K562 (cell line): ENCODE measurements around the gene GPN1. TPM values are rescaled to one million over a fixed set of nuclear protein-coding genes. Genes with fewer than 3 reads are reported as not detected.

ENCODE experiments used
- ATAC-seq: fragments of 200-7000 bp; cut with Tn5 transposase; 3 replicates; pipeline ENCODE4 v1.9.1; 2020; ENCODE audit warnings: moderate library complexity
- BruUV-seq: library from RNA; stranded (reverse); fragments of 400-500 nt; replicated peaks from 2 replicates; lab custom pipeline; 2021; lab: Mats Ljungman, UMichigan
- CTCF ChIA-PET: fragments of 300-600 bp; formaldehyde crosslinking; extraction: SDS; loops from one replicate; lab custom pipeline; 2021; ENCODE audit warnings: low intra/inter-chr PET ratio; lab: Yijun Ruan, JAX
- POLR2A ChIA-PET: fragments of 300-600, 350-650 bp; sonication (Branson Sonifier 250); formaldehyde crosslinking; extraction: SDS; loops from one replicate; lab custom pipeline; 2021; ENCODE audit warnings: antibody characterized with exemption, inconsistent platforms; lab: Yijun Ruan, JAX
- DNase-seq, 4 experiments: peaks; one replicate each; pipeline versions ENCODE4 v3.0.0 to v3.0.0-alpha.2; 2011 to 2018; ENCODE audit warnings: low spot score in 3 of 4, mixed read lengths in 3 of 4; ENCODE audit errors: extremely low read depth in 1 of 4
- FAIRE-seq: peaks from 2 replicates; lab custom pipeline; 2011; peaks lifted over from hg19 to GRCh38; lab: Jason Lieb, UNC
- H2AFZ ChIP-seq: 2 replicates; pipeline ENCODE4 v1.6.0; 2011; ENCODE audit warnings: low read depth, low read length, control low read depth, inconsistent platforms
- H3K27ac ChIP-seq: fragments of 200-600 bp; 3 replicates; pipeline ENCODE4 v1.8.0; 2011; ENCODE audit warnings: low read depth, mild to moderate bottlenecking, control low read depth, inconsistent platforms, low read length, moderate library complexity, mixed read lengths; ENCODE audit errors: extremely low read depth
- H3K27me3 ChIP-seq, 2 experiments: fragments of 300-600 bp in 1 of 2; 2 replicates in 1 of 2; 3 replicates in 1 of 2; pipeline versions ENCODE4 v1.6.0 to v1.8.0; 2011; ENCODE audit warnings: inconsistent platforms in 2 of 2, low read length in 2 of 2, mild to moderate bottlenecking in 1 of 2, mixed read lengths in 1 of 2, moderate library complexity in 1 of 2; ENCODE audit not compliant: control insufficient read depth in 2 of 2, insufficient read depth in 2 of 2
- H3K36me3 ChIP-seq: fragments of 300-600 bp; 3 replicates; pipeline ENCODE4 v1.8.0; 2011; ENCODE audit warnings: mild to moderate bottlenecking, low read length, inconsistent platforms; ENCODE audit not compliant: control insufficient read depth, insufficient read depth
- H3K4me1 ChIP-seq, 2 experiments: fragments of 200-600 bp in 1 of 2; replicated peaks in 1 of 2; 2 replicates in 1 of 2; 3 replicates in 1 of 2; pipeline versions ENCODE4 v1.5.1 to v1.8.0; 2011; ENCODE audit warnings: inconsistent platforms in 2 of 2, low read length in 2 of 2, mild to moderate bottlenecking in 1 of 2, mixed read lengths in 1 of 2, moderate library complexity in 1 of 2; ENCODE audit not compliant: control insufficient read depth in 2 of 2, insufficient read depth in 2 of 2
- H3K4me2 ChIP-seq: 2 replicates; pipeline ENCODE4 v1.6.1; 2011; ENCODE audit warnings: low read length, control low read depth, inconsistent platforms, mixed read lengths; ENCODE audit not compliant: insufficient read depth
- H3K4me3 ChIP-seq: fragments of 200-600 bp; sonication (generic), shearing (Covaris generic); 2 replicates; pipeline ENCODE4 v1.5.1; 2016; ENCODE audit warnings: control low read depth, inconsistent platforms
- H3K79me2 ChIP-seq: fragments of 200-600 bp; 3 replicates; pipeline ENCODE4 v1.8.0; 2011; ENCODE audit warnings: low read length, inconsistent platforms; ENCODE audit not compliant: control insufficient read depth, insufficient read depth
- H3K9ac ChIP-seq, 2 experiments: 2 replicates each; pipeline versions ENCODE4 v1.6.0 to v1.6.1; 2011; ENCODE audit warnings: low read depth in 2 of 2, low read length in 2 of 2, control low read depth in 1 of 2, inconsistent platforms in 1 of 2, mild to moderate bottlenecking in 1 of 2, mixed read lengths in 1 of 2; ENCODE audit not compliant: insufficient read depth in 1 of 2
- H3K9me1 ChIP-seq: one replicate; pipeline ENCODE4 v1.6.0; 2011; ENCODE audit warnings: inconsistent platforms, mild to moderate bottlenecking, low read length, moderate library complexity; ENCODE audit not compliant: control insufficient read depth, insufficient read depth
- H3K9me3 ChIP-seq: replicated peaks from 2 replicates; pipeline ENCODE4 v1.5.1; 2011; ENCODE audit warnings: low read depth, low read length, inconsistent platforms; ENCODE audit not compliant: control insufficient read depth, insufficient read depth
- H4K20me1 ChIP-seq: replicated peaks from 2 replicates; pipeline ENCODE4 v1.6.1; 2011; ENCODE audit warnings: low read length, inconsistent platforms, mixed read lengths; ENCODE audit not compliant: control insufficient read depth, insufficient read depth
- CREB1 ChIP-seq, 2 experiments: sonication (generic) in 1 of 2; formaldehyde crosslinking in 1 of 2; IDR thresholded peaks; 2 replicates each; pipeline versions ENCODE4 v1.6.1 to v1.8.0; 2012 to 2022; ENCODE audit warnings: inconsistent platforms in 1 of 2, mild to moderate bottlenecking in 1 of 2, missing genetic modification reagents in 1 of 2, moderate library complexity in 1 of 2
- ELF2 ChIP-seq: fragments of 250-450 bp; sonication (Bioruptor Pico); IDR thresholded peaks from 2 replicates; pipeline ENCODE4 v1.5.0; 2021; ENCODE audit warnings: mild to moderate bottlenecking
- HNRNPLL ChIP-seq: fragments of 200-400 bp; formaldehyde crosslinking; IDR thresholded peaks from 2 replicates; pipeline ENCODE4 v1.6.1; 2017; ENCODE audit warnings: low read length, low read depth, mild to moderate bottlenecking; ENCODE audit not compliant: poor library complexity, severe bottlenecking
- POU5F1 ChIP-seq: fragments of 150-350 bp; IDR thresholded peaks from 2 replicates; pipeline ENCODE4 v1.6.1; 2014; ENCODE audit warnings: borderline replicate concordance, low read length, low read depth, mild to moderate bottlenecking; ENCODE audit not compliant: partially characterized antibody
- TEAD1 ChIP-seq, 2 experiments: fragments of 450-650 bp in 1 of 2; sonication (generic) in 1 of 2; formaldehyde crosslinking; IDR thresholded peaks; 2 replicates each; pipeline versions ENCODE4 v1.4.0 to v1.8.0; 2020 to 2022; ENCODE audit warnings: mild to moderate bottlenecking in 2 of 2, missing genetic modification reagents in 1 of 2
- TSC22D4 ChIP-seq: fragments of 450-650 bp; IDR thresholded peaks from 2 replicates; pipeline ENCODE4 v1.6.1; 2016; ENCODE audit warnings: missing genetic modification characterization, missing biosample characterization, control low read depth
- ZBTB1 ChIP-seq: sonication (generic); formaldehyde crosslinking; IDR thresholded peaks from 2 replicates; pipeline ENCODE4 v1.8.1; 2023; ENCODE audit warnings: missing genetic modification reagents, low read depth, mild to moderate bottlenecking, borderline replicate concordance
- ZBTB5 ChIP-seq: fragments of 450-650 bp; IDR thresholded peaks from 2 replicates; pipeline ENCODE4 v1.6.1; 2017; ENCODE audit warnings: antibody characterized with exemption
- ZC3H4 ChIP-seq: sonication (generic); formaldehyde crosslinking; IDR thresholded peaks from 2 replicates; pipeline ENCODE4 v1.9.0; 2021; ENCODE audit warnings: missing genetic modification reagents, borderline replicate concordance
- ZFP30 ChIP-seq: fragments of 250-450 bp; sonication (Bioruptor Pico); IDR thresholded peaks from 2 replicates; pipeline ENCODE4 v1.8.0; 2022; ENCODE audit warnings: moderate library complexity, mild to moderate bottlenecking, inconsistent platforms, borderline replicate concordance
- ZNF253 ChIP-seq: fragments of 250-450 bp; sonication (Bioruptor Pico); conservative IDR thresholded peaks from 2 replicates; pipeline ENCODE4 v1.6.1; 2021; ENCODE audit warnings: mild to moderate bottlenecking
- ZNF445 ChIP-seq: fragments of 250-450 bp; sonication (Bioruptor Pico); IDR thresholded peaks from 2 replicates; pipeline ENCODE4 v1.4.0; 2020; ENCODE audit warnings: low read depth, mild to moderate bottlenecking, moderate library complexity
- ZNF707 ChIP-seq: fragments of 250-450 bp; sonication (Bioruptor Pico); conservative IDR thresholded peaks from 2 replicates; pipeline ENCODE4 v1.8.0; 2022; ENCODE audit warnings: inconsistent platforms, mild to moderate bottlenecking, moderate library complexity
- WGBS: fragments of 100-300 bp; shearing (Covaris generic); methylation state at CpG from one replicate; pipeline ENCODE4 v1.1.6; 2016; ENCODE audit warnings: low coverage, mixed read lengths; ENCODE audit not compliant: insufficient coverage; ENCODE audit errors: missing lambda C conversion rate; 5-methylcytosine and 5-hydroxymethylcytosine counted together
- in situ Hi-C: fragments of 300-500 bp; cut with MboI; formaldehyde crosslinking; loops from 4 replicates; pipeline ENCODE4 v1.15.0; 2018; ENCODE audit warnings: inconsistent platforms, mixed read lengths
- intact Hi-C: fragments of 100-400 bp; cut with micrococcal nuclease; formaldehyde crosslinking; loops from 2 replicates; pipeline ENCODE4 v1.14.2; 2022
- polyA plus RNA-seq, 8 experiments: library from polyadenylated mRNA; depleted of rRNA in 4 of 8; stranded (reverse) in 5 of 8; unstranded in 3 of 8; fragments of >200 nt; fragmentation: Nextera tagmentation in 2 of 8; fragmentation: Illumina TruSeq in 1 of 8; extraction: Ambion mirVana in 2 of 8; extraction: Trizol in 1 of 8; gene quantifications; 2 replicates each; pipeline versions ENCODE4 v1.2.1 to v1.2.3, GENCODE V29; 2011 to 2014; ENCODE audit warnings: inconsistent platforms in 1 of 8, missing spikeins in 1 of 8
- total RNA-seq, 7 experiments: library from RNA; depleted of rRNA in 6 of 7; stranded (reverse); fragments of >200 nt in 6 of 7; fragmentation: Illumina TruSeq in 2 of 7; extraction: Trizol in 2 of 7; gene quantifications; 2 replicates each; pipeline versions ENCODE4 v1.2.1 to v1.2.3, GENCODE V29; 2011 to 2021; ENCODE audit warnings: low replicate concordance in 1 of 7
- TF ChIP-seq, protein P1 (sequence below): IDR thresholded peaks from 2 replicates; pipeline ENCODE4 v1.6.1; 2011; ENCODE audit not compliant: insufficient read length; ENCODE audit errors: extremely low read depth
- TF ChIP-seq, protein P2 (sequence below): sonication (generic); formaldehyde crosslinking; IDR thresholded peaks from 2 replicates; pipeline ENCODE4 v1.8.0; 2022; ENCODE audit warnings: mild to moderate bottlenecking, missing genetic modification reagents

Gene GPN1
- total and polyA plus RNA-seq, 9 of the 15 experiments (the other 6 are each of a cell fraction or from before 2014, with no cell fraction given), result 23.4 to 171 (median 48.2) TPM

GRCh38 chr2:27636766-27637165 lies 7.9 kb downstream of the GPN1 start:
- H3K4me3 ChIP-seq, result no peak overlapping the region
- 82% methylated on average over 5 of the region's 5 CpGs for WGBS
- in situ Hi-C loops, result no loop called here
- no peak for TF ChIP-seq POU5F1
- no peak for TF ChIP-seq HNRNPLL
- no peak for TF ChIP-seq ZNF445 (CRISPR knock-in tag)
- no peak for TF ChIP-seq ZBTB1 (CRISPR knock-in tag)
- no peak for TF ChIP-seq ELF2
- TF ChIP-seq, protein P1, sequence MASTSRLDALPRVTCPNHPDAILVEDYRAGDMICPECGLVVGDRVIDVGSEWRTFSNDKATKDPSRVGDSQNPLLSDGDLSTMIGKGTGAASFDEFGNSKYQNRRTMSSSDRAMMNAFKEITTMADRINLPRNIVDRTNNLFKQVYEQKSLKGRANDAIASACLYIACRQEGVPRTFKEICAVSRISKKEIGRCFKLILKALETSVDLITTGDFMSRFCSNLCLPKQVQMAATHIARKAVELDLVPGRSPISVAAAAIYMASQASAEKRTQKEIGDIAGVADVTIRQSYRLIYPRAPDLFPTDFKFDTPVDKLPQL, result no peak
- TF ChIP-seq, protein P2, sequence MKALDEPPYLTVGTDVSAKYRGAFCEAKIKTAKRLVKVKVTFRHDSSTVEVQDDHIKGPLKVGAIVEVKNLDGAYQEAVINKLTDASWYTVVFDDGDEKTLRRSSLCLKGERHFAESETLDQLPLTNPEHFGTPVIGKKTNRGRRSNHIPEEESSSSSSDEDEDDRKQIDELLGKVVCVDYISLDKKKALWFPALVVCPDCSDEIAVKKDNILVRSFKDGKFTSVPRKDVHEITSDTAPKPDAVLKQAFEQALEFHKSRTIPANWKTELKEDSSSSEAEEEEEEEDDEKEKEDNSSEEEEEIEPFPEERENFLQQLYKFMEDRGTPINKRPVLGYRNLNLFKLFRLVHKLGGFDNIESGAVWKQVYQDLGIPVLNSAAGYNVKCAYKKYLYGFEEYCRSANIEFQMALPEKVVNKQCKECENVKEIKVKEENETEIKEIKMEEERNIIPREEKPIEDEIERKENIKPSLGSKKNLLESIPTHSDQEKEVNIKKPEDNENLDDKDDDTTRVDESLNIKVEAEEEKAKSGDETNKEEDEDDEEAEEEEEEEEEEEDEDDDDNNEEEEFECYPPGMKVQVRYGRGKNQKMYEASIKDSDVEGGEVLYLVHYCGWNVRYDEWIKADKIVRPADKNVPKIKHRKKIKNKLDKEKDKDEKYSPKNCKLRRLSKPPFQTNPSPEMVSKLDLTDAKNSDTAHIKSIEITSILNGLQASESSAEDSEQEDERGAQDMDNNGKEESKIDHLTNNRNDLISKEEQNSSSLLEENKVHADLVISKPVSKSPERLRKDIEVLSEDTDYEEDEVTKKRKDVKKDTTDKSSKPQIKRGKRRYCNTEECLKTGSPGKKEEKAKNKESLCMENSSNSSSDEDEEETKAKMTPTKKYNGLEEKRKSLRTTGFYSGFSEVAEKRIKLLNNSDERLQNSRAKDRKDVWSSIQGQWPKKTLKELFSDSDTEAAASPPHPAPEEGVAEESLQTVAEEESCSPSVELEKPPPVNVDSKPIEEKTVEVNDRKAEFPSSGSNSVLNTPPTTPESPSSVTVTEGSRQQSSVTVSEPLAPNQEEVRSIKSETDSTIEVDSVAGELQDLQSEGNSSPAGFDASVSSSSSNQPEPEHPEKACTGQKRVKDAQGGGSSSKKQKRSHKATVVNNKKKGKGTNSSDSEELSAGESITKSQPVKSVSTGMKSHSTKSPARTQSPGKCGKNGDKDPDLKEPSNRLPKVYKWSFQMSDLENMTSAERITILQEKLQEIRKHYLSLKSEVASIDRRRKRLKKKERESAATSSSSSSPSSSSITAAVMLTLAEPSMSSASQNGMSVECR (CRISPR knock-in tag), result no peak
- TF ChIP-seq ZNF253 (CRISPR knock-in tag), result no peak
- TF ChIP-seq ZFP30 (CRISPR knock-in tag), result no peak
- no peak for TF ChIP-seq ZBTB5
- no peak for TF ChIP-seq ZNF707 (CRISPR knock-in tag)
- TF ChIP-seq TEAD1 (CRISPR knock-in tag; IDR thresholded peaks at IDR 0.05), result no peak
- no peak for TF ChIP-seq ZC3H4 (CRISPR knock-in tag)
- no peak for TF ChIP-seq CREB1 (IDR thresholded peaks at IDR 0.05)
- no peak for TF ChIP-seq CREB1 (CRISPR knock-in tag; IDR thresholded peaks at IDR 0.05)
- no peak for TF ChIP-seq TSC22D4 (tag)

More at GRCh38 chr2:27636766-27637165, 7.9 kb downstream of the GPN1 start:
- BruUV-seq, result no TSS peak
- Histone ChIP-seq H3K9me3 (no peaks in the 10 kb centered on the region), H3K36me3 (peaks cover 84% of the 10 kb centered on the region), H4K20me1 (no peaks in the 10 kb centered on the region), H3K79me2 (no peaks in the 10 kb centered on the region), H3K4me1 (no peaks in the 10 kb centered on the region), H3K27ac (no peak overlapping the region), H3K27me3 (no peaks in the 10 kb centered on the region), H3K4me2 (no peak overlapping the region), H3K9ac (no peak overlapping the region), H2AFZ (no peak overlapping the region), H3K9me1 (no peaks in the 10 kb centered on the region)
- ChIA-PET CTCF (no interaction called here), POLR2A (no interaction called here)
- FAIRE-seq (no peak), DNase-seq (no peak), ATAC-seq (no peak)
- intact Hi-C loops, result no loop called here
